ENCODE data around the gene CCER1.
"Not testable (repeated sequence)": the region's sequence is repeated elsewhere in the genome, so short reads cannot be mapped to it uniquely, and the experiment has no call there.

Gene CCER1

GRCh38 chr12:90954921-90955320 is at the start of gene CCER1:
Gene CCER1 (minus strand): TSS chr12:90955176. CDS start chr12:90954742, 434 bp downstream.
- DNase-seq, result peak; percentile 47

GRCh38 chr12:91003737-91004136 is 48.8 kb upstream of the CCER1 start:
- DNase-seq, result no peak

GRCh38 chr12:91001306-91001705 is 46.3 kb upstream of the CCER1 start:
- DNase-seq, result no peak

- no peak for DNase-seq
These were observed 45.0 kb upstream of the CCER1 start for GRCh38 chr12:90999966-91000365.

GRCh38 chr12:90999527-90999926 is 44.6 kb upstream of the CCER1 start:
- DNase-seq, result no peak

GRCh38 chr12:90995010-90995409 is 40.0 kb upstream of the CCER1 start:
- DNase-seq, result no peak

GRCh38 chr12:90991952-90992465 is 37.0 kb upstream of the CCER1 start:
- peak; percentile 66 for DNase-seq

- DNase-seq, result no peak
These were observed 35.6 kb upstream of the CCER1 start for GRCh38 chr12:90990611-90991010.

GRCh38 chr12:90989686-90990111 is 34.7 kb upstream of the CCER1 start:
- DNase-seq, result no peak

- no peak for DNase-seq
These were observed 32.5 kb upstream of the CCER1 start for GRCh38 chr12:90987520-90987919.

GRCh38 chr12:90987101-90987500 is 32.1 kb upstream of the CCER1 start:
- peak; percentile 65 for DNase-seq

- DNase-seq, result not testable (repeated sequence)
These were observed 30.4 kb upstream of the CCER1 start for GRCh38 chr12:90985331-90985730.

- DNase-seq, result no peak
These were observed 29.1 kb upstream of the CCER1 start for GRCh38 chr12:90984114-90984513.

- no peak for DNase-seq
These were observed 27.2 kb upstream of the CCER1 start for GRCh38 chr12:90982170-90982569.

GRCh38 chr12:90979951-90980350 is 25.0 kb upstream of the CCER1 start:
- no peak for DNase-seq

GRCh38 chr12:90979019-90979418 is 24.0 kb upstream of the CCER1 start:
- DNase-seq, result no peak

GRCh38 chr12:90978117-90978770 is 23.3 kb upstream of the CCER1 start:
- DNase-seq, result no peak

GRCh38 chr12:90977224-90977623 is 22.2 kb upstream of the CCER1 start:
- DNase-seq, result no peak

- DNase-seq, result no peak
These were observed 19.3 kb upstream of the CCER1 start for GRCh38 chr12:90974286-90974685.

GRCh38 chr12:90972226-90972625 is 17.2 kb upstream of the CCER1 start:
- no peak for DNase-seq

GRCh38 chr12:90970911-90971310 is 15.9 kb upstream of the CCER1 start:
- DNase-seq, result no peak

GRCh38 chr12:90970471-90970870 is 15.5 kb upstream of the CCER1 start:
- DNase-seq, result no peak

GRCh38 chr12:90969851-90970250 is 14.9 kb upstream of the CCER1 start:
- no peak for DNase-seq

- no peak for DNase-seq
These were observed 14.4 kb upstream of the CCER1 start for GRCh38 chr12:90969346-90969745.

GRCh38 chr12:90965204-90965603 is 10.2 kb upstream of the CCER1 start:
- no peak for DNase-seq
